Esophagus muscularis mucosa (tissue), 3 donors: Measurements from ENCODE around the gene CNOT9.

Experiments used
- CTCF ChIP-seq, 3 experiments: fragments of 200-600 bp in 2 of 3; fragments of 450-650 bp in 1 of 3; sonication (generic) in 2 of 3; IDR thresholded peaks; one replicate each; pipeline ENCODE4 v1.5.1; 2017 to 2019; ENCODE audit warnings: antibody characterized with exemption in 3 of 3, mild to moderate bottlenecking in 2 of 3, moderate library complexity in 1 of 3
- POLR2A ChIP-seq: fragments of 450-650 bp; IDR thresholded peaks from one replicate; pipeline ENCODE4 v1.6.1; 2017; ENCODE audit warnings: antibody characterized with exemption, moderate library complexity, mild to moderate bottlenecking, low read depth
- POLR2AphosphoS5 ChIP-seq, 2 donors: sonication (generic); formaldehyde crosslinking; IDR thresholded peaks; one replicate each; pipeline ENCODE4 v1.6.1; 2017; ENCODE audit warnings: antibody characterized with exemption in 2 of 2

GRCh38 chr2:218564056-218564455, 4.6 kb upstream of the CNOT9 start:
- TF ChIP-seq POLR2AphosphoS5 (IDR thresholded peaks at IDR 0.05) (no peak), CTCF (IDR thresholded peaks at IDR 0.05) (no peak), POLR2A (no peak)
